HFFc6 (cell line): ENCODE data around the gene CNST. TPM values are rescaled to one million over a fixed set of nuclear protein-coding genes. Genes with fewer than 3 reads are reported as not detected.
"Not testable (repeated sequence)": the region's sequence is repeated elsewhere in the genome, so short reads cannot be mapped to it uniquely, and the experiment has no call there.

Experiments used
- DNase-seq: peaks from one replicate; pipeline ENCODE4 v3.0.0-alpha.2; 2018
- H3K27ac Mint-ChIP-seq: 2 replicates; pipeline ENCODE4 v1.8.0; 2020; ENCODE audit warnings: mild to moderate bottlenecking, mixed read lengths
- H3K27me3 Mint-ChIP-seq: 2 replicates; pipeline ENCODE4 v1.8.0; 2021; ENCODE audit warnings: mild to moderate bottlenecking, moderate library complexity, mixed read lengths; ENCODE audit not compliant: insufficient read depth
- H3K36me3 Mint-ChIP-seq: 2 replicates; pipeline ENCODE4 v1.8.0; 2021; ENCODE audit warnings: low read depth, mixed read lengths
- H3K4me1 Mint-ChIP-seq: 2 replicates; pipeline ENCODE4 v1.8.0; 2020; ENCODE audit warnings: low read depth, mixed read lengths
- H3K4me3 Mint-ChIP-seq: 2 replicates; pipeline ENCODE4 v1.8.0; 2020; ENCODE audit warnings: mild to moderate bottlenecking, moderate library complexity, mixed read lengths
- H3K9me3 Mint-ChIP-seq: 2 replicates; pipeline ENCODE4 v1.8.0; 2020; ENCODE audit warnings: mild to moderate bottlenecking, mixed read lengths
- CTCF ChIP-seq: fragments of 200-600 bp; sonication (generic); IDR thresholded peaks from 2 replicates; pipeline ENCODE4 v1.5.0; 2021; ENCODE audit warnings: antibody characterized with exemption, mild to moderate bottlenecking
- total RNA-seq, 6 experiments: library from RNA; stranded (reverse); fragmentation: NEBNext Ultra II Directional; extraction: Animal tissue kit (Norgen Biotek cat#: 25700); gene quantifications; 2 replicates in 1 of 6; 3 replicates in 5 of 6; pipeline ENCODE4 v1.2.3, GENCODE V29; 2021

The CNST gene
- total RNA-seq, 6 experiments from 2014 or later = 56.4 to 67.9 (median 59.6) TPM

- Mint-ChIP-seq H3K9me3 (peaks cover 7% of the 10 kb centered on the region), H3K4me3 (peak overlapping the region; percentile 60), H3K4me1 (peaks cover 46% of the 10 kb centered on the region), H3K27ac (peak overlapping the region; percentile 96), H3K27me3 (peaks cover 2% of the 10 kb centered on the region), H3K36me3 (peaks cover 11% of the 10 kb centered on the region)
- no peak for TF ChIP-seq CTCF
- peak; percentile 95 for DNase-seq
Measured at GRCh38 chr1:246705368-246705767, 139.1 kb downstream of the CNST start.

DNA sequence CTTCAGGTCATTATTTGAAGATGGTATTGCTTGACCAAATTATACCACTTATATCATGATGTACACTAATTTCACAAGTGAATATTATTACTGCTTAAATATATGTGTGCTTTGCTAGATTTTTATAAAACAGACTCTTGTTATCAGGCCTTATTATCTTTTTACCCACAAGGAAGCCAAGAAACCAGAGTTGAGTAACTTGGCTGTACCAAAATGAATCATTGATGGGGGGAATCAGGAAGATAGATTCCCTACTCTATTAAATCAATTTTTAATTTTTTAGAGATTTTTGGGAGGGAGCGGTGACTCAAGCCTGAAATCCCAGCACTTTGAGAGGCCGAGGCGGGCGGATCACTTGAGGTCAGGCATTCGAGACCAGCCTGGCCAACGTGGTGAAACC is 141.9 kb downstream of the CNST start:
- Mint-ChIP-seq H3K4me1 (peaks cover 42% of the 10 kb centered on the region), H3K4me3 (no peak overlapping the region), H3K27ac (no peak overlapping the region), H3K27me3 (peaks cover 10% of the 10 kb centered on the region), H3K36me3 (peaks cover 32% of the 10 kb centered on the region), H3K9me3 (peaks cover 31% of the 10 kb centered on the region)
- TF ChIP-seq CTCF = no peak
- peak; percentile 21 for DNase-seq

- Mint-ChIP-seq H3K36me3 (peaks cover 32% of the 10 kb centered on the region), H3K9me3 (peaks cover 31% of the 10 kb centered on the region), H3K4me3 (no peak overlapping the region), H3K4me1 (peaks cover 39% of the 10 kb centered on the region), H3K27me3 (peaks cover 14% of the 10 kb centered on the region), H3K27ac (no peak overlapping the region)
- no peak for TF ChIP-seq CTCF
- no peak for DNase-seq
Measured at GRCh38 chr1:246709196-246709595, 142.9 kb downstream of the CNST start.

DNA sequence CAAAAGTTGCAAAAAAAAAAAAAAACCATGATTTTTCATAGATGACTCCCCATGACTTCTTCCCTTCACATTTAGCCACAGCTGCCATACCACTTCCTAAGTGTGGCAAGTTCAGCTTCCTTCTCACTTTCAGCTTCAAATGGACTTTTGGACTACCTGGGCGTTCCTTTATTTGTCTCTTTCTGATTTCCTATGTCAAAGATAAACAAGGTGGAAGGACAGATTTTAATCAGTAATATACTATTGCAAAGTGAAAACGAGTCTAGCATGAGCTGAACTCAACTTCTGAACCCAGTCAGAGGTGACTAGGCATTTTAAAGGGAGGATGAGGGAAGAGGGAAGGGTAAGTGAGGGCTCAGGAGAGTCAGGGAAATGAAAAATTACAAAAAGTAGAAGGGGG is 143.6 kb downstream of the CNST start:
- no peak for DNase-seq
- TF ChIP-seq CTCF = no peak
- H3K4me1 Mint-ChIP-seq = peaks cover 32% of the 10 kb centered on the region
- H3K9me3 Mint-ChIP-seq = peaks cover 31% of the 10 kb centered on the region
- peaks cover 32% of the 10 kb centered on the region for H3K36me3 Mint-ChIP-seq
- H3K27me3 Mint-ChIP-seq = peaks cover 14% of the 10 kb centered on the region
- H3K4me3 Mint-ChIP-seq = no peak overlapping the region
- H3K27ac Mint-ChIP-seq = no peak overlapping the region

- peaks cover 35% of the 10 kb centered on the region for H3K9me3 Mint-ChIP-seq
- H3K27me3 Mint-ChIP-seq = peaks cover 19% of the 10 kb centered on the region
- H3K4me3 Mint-ChIP-seq = no peak overlapping the region
- no peak overlapping the region for H3K27ac Mint-ChIP-seq
- peaks cover 35% of the 10 kb centered on the region for H3K36me3 Mint-ChIP-seq
- H3K4me1 Mint-ChIP-seq = peaks cover 17% of the 10 kb centered on the region
- DNase-seq = no peak
- no peak for TF ChIP-seq CTCF
Measured at GRCh38 chr1:246711548-246712003, 145.3 kb downstream of the CNST start.

- not testable (repeated sequence) for DNase-seq, H3K27ac Mint-ChIP-seq, H3K4me3 Mint-ChIP-seq, H3K4me1 Mint-ChIP-seq
- peaks cover 40% of the 10 kb centered on the region for H3K9me3 Mint-ChIP-seq
- H3K27me3 Mint-ChIP-seq = peaks cover 22% of the 10 kb centered on the region
- peaks cover 35% of the 10 kb centered on the region for H3K36me3 Mint-ChIP-seq
Measured at GRCh38 chr1:246712428-246712827, 146.2 kb downstream of the CNST start.

Other genes with a start within 250 kb of the CNST start
- gene SMYD3, start 59.2 kb upstream of the CNST start, total RNA-seq = 10 to 100 TPM; 28.4 to 37.9 (median 31.2) TPM
- gene TFB2M, start 195 bp upstream of the CNST start, total RNA-seq = 10 to 100 TPM; 21.2 to 25.0 (median 23.0) TPM
- 10 to 100 TPM; 21.3 to 27.2 (median 25.6) TPM for gene SCCPDH, start 158.0 kb downstream of the CNST start, total RNA-seq